Ishikawa (cell line): Measurements from ENCODE around the gene LGR6.

ENCODE experiments used
- CEBPB ChIP-seq: IDR thresholded peaks from 2 replicates; pipeline ENCODE4 v1.6.1; 2012
- CREB1 ChIP-seq: IDR thresholded peaks from 2 replicates; pipeline ENCODE4 v1.6.1; 2012; ENCODE audit warnings: low read depth
- EGR1 ChIP-seq: IDR thresholded peaks from 2 replicates; pipeline ENCODE4 v1.6.1; 2012
- EP300 ChIP-seq: IDR thresholded peaks from 2 replicates; pipeline ENCODE4 v1.6.1; 2012; ENCODE audit warnings: borderline replicate concordance
- FOXM1 ChIP-seq: IDR thresholded peaks from 2 replicates; pipeline ENCODE4 v1.6.1; 2012; ENCODE audit warnings: low read depth, borderline replicate concordance
- NFIC ChIP-seq: IDR thresholded peaks from 2 replicates; pipeline ENCODE4 v1.6.1; 2012
- RAD21 ChIP-seq: IDR thresholded peaks from 2 replicates; pipeline ENCODE4 v1.6.1; 2012; ENCODE audit warnings: low read depth
- TAF1 ChIP-seq: IDR thresholded peaks from 2 replicates; pipeline ENCODE4 v1.6.1; 2012; ENCODE audit warnings: low read depth, mild to moderate bottlenecking
- TCF12 ChIP-seq: IDR thresholded peaks from 2 replicates; pipeline ENCODE4 v1.6.1; 2012; ENCODE audit warnings: low read depth
- TEAD4 ChIP-seq: IDR thresholded peaks from 2 replicates; pipeline ENCODE4 v1.6.1; 2012
- YY1 ChIP-seq: IDR thresholded peaks from 2 replicates; pipeline ENCODE4 v1.6.1; 2012; ENCODE audit warnings: low read depth
- ZBTB7A ChIP-seq: IDR thresholded peaks from 2 replicates; pipeline ENCODE4 v1.6.1; 2012; ENCODE audit warnings: low read depth
- TF ChIP-seq, protein P1 (sequence below): IDR thresholded peaks from 2 replicates; pipeline ENCODE4 v1.6.1; 2012; ENCODE audit warnings: low read depth, mild to moderate bottlenecking
- TF ChIP-seq, protein P2 (sequence below): IDR thresholded peaks from 2 replicates; pipeline ENCODE4 v1.6.1; 2012
- TF ChIP-seq, protein P3 (sequence below): IDR thresholded peaks from 2 replicates; pipeline ENCODE4 v1.6.1; 2012

LGR6 gene

DNA sequence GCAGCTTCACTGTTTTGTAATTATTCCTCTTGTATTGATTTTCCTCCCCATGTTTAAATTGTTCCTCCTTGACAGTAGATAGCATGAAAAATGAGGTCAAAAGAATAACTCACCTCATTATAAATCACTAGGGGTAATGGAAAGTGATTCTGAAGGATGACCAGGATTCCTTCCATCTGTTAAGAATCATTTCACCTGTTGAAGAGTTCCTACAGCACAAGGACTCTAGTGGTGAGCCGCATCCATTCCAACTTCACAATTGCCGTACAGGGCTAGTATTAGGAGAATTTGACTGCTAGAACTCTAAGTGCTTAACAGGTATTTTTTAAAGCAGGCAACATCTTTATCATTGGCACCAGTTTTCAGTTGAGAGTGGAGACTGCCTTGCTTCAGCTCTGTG, 168.6 kb downstream of the LGR6 start:
- TF ChIP-seq CREB1 = no peak
- TF ChIP-seq, protein P1, sequence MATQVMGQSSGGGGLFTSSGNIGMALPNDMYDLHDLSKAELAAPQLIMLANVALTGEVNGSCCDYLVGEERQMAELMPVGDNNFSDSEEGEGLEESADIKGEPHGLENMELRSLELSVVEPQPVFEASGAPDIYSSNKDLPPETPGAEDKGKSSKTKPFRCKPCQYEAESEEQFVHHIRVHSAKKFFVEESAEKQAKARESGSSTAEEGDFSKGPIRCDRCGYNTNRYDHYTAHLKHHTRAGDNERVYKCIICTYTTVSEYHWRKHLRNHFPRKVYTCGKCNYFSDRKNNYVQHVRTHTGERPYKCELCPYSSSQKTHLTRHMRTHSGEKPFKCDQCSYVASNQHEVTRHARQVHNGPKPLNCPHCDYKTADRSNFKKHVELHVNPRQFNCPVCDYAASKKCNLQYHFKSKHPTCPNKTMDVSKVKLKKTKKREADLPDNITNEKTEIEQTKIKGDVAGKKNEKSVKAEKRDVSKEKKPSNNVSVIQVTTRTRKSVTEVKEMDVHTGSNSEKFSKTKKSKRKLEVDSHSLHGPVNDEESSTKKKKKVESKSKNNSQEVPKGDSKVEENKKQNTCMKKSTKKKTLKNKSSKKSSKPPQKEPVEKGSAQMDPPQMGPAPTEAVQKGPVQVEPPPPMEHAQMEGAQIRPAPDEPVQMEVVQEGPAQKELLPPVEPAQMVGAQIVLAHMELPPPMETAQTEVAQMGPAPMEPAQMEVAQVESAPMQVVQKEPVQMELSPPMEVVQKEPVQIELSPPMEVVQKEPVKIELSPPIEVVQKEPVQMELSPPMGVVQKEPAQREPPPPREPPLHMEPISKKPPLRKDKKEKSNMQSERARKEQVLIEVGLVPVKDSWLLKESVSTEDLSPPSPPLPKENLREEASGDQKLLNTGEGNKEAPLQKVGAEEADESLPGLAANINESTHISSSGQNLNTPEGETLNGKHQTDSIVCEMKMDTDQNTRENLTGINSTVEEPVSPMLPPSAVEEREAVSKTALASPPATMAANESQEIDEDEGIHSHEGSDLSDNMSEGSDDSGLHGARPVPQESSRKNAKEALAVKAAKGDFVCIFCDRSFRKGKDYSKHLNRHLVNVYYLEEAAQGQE = no peak
- no peak for TF ChIP-seq TCF12
- TF ChIP-seq, protein P2, sequence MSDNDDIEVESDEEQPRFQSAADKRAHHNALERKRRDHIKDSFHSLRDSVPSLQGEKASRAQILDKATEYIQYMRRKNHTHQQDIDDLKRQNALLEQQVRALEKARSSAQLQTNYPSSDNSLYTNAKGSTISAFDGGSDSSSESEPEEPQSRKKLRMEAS = no peak
- TF ChIP-seq FOXM1 = no peak
- no peak for TF ChIP-seq TAF1
- TF ChIP-seq NFIC = no peak
- no peak for TF ChIP-seq RAD21
- TF ChIP-seq ZBTB7A = no peak
- no peak for TF ChIP-seq YY1
- TF ChIP-seq CEBPB = no peak
- TF ChIP-seq, protein P3, sequence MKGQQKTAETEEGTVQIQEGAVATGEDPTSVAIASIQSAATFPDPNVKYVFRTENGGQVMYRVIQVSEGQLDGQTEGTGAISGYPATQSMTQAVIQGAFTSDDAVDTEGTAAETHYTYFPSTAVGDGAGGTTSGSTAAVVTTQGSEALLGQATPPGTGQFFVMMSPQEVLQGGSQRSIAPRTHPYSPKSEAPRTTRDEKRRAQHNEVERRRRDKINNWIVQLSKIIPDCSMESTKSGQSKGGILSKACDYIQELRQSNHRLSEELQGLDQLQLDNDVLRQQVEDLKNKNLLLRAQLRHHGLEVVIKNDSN = no peak
- TF ChIP-seq EGR1 = no peak
- no peak for TF ChIP-seq TEAD4
- no peak for TF ChIP-seq EP300

DNA sequence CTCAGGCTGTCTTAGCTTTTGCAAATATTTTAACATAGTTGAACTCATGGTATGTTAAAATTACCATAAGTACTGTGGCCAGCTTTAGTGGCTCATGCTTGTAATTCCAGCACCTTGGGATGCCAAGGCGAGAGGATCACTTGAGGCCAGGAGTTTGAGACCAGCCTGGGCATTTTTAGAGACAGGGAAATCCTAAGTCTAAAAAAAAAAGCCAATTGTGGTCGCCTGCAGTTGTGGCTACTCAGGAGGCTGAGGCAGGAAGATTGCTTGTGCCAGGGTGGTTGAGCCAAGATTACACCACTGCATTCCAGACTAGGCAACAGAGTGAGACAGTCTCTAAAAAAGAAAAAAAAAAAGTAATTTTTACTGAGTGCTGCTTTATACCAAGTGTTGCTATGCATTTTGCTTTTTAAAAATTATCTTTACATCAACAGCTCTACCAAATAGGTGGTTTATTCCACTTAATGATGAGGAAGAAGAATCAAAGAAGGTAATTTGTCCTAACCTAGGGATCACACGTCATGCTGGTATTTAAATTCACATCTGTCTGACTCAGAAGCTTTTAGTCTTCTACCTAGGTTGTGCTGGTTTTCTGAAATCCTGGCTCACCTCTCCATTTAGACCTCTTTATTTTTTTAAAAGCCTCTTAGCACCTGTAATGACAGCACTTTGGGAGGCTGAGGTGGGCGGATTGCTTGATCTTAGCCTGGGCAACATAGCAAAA, 171.7 kb downstream of the LGR6 start:
- TF ChIP-seq RAD21 (no peak), YY1 (no peak), ZBTB7A (no peak), TAF1 (no peak), CREB1 (no peak), EP300 (no peak), TEAD4 (no peak), FOXM1 (no peak), NFIC (no peak)

DNA sequence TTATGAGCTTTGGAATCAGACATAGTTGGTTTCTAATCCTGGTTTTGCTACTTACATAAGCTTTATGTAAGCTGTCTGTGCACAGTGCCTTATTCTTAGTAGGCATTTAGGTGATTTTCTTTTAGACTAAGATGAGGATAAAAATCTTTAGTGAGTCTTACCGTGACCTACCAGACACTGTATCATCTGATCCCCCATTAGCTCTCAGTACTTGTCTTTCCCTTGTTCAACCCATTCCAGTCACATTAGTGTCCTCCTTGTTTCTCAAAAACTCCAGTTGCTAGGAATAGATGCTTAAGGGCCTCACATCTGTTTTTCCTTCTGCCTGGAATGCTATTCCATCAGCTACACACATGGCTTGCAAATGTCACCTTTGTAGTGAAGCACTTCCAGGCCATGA, 173.7 kb downstream of the LGR6 start:
- TF ChIP-seq TCF12 (no peak), YY1 (no peak), CEBPB (no peak), EP300 (no peak), CREB1 (no peak), FOXM1 (no peak)
- TF ChIP-seq, protein P3 = no peak
- TF ChIP-seq, protein P2 = no peak
